ENCODE data around the gene ERAP2.

ERAP2 gene

GRCh38 chr5:96933764-96934707 is 57.7 kb downstream of the ERAP2 start:
- Histone ChIP-seq H3K79me1 (replicated peaks; ENCODE audit: low read length, poor library complexity, severe bottlenecking) (peaks cover 10% of the 10 kb centered on the region), H3K4me2 (ENCODE audit: low read length, poor library complexity, severe bottlenecking) (peak overlapping the region; percentile 89), H3K9ac (ENCODE audit: low read length) (peak overlapping the region; percentile 95), H2BK15ac (ENCODE audit: low read depth, poor library complexity, severe bottlenecking) (no peak overlapping the region), H2BK120ac (ENCODE audit: low read depth, low read length) (peak overlapping the region; percentile 90), H3K27me3 (ENCODE audit: control insufficient read depth in 1 of 2, insufficient read depth in 1 of 2, low read length in 2 of 2) (no peaks in the 10 kb centered on the region), H3K36me3 (ENCODE audit: control insufficient read depth in 1 of 2, insufficient read depth in 2 of 2, low read depth in 1 of 2, low read length in 2 of 2) (no peaks in the 10 kb centered on the region), H2BK12ac (ENCODE audit: low read length in 2 of 2) (no peak overlapping the region), H2AK5ac (ENCODE audit: low read length, severe bottlenecking) (peak overlapping the region; percentile 18), H3K4ac (ENCODE audit: low read depth in 1 of 2, low read length in 2 of 2) (peak overlapping the region; percentile 5 to 90), H3K4me3 (ENCODE audit: insufficient read depth in 1 of 2, low read depth in 1 of 2, low read length in 2 of 2) (peak overlapping the region; percentile 69 to 97), H3K27ac (ENCODE audit: low read length, poor library complexity, severe bottlenecking) (peak overlapping the region; percentile 97), H3K4me1 (ENCODE audit: control insufficient read depth, insufficient read depth, low read depth, low read length) (peaks cover 1% of the 10 kb centered on the region), H3K9me3 (ENCODE audit: control insufficient read depth, low read length) (no peaks in the 10 kb centered on the region), H3K14ac (ENCODE audit: low read length in 2 of 2) (no peak overlapping the region), H4K8ac (ENCODE audit: low read length) (peak overlapping the region; percentile 98), H3K18ac (ENCODE audit: low read depth in 1 of 2, low read length in 2 of 2) (peak overlapping the region; percentile 97 to 98), H4K91ac (ENCODE audit: low read length) (peak overlapping the region; percentile 98), H2AFZ (ENCODE audit: low read depth, low read length) (peak overlapping the region; percentile 32), H2BK5ac (ENCODE audit: low read depth, low read length, poor library complexity, severe bottlenecking) (peak overlapping the region; percentile 95), H3K23ac (ENCODE audit: low read length in 2 of 2) (no peak overlapping the region)
- 46% methylated on average over 11 of the region's 13 CpGs for WGBS
- no peak for DNase-seq

GRCh38 chr5:96934708-96935558 is 58.6 kb downstream of the ERAP2 start:
- Histone ChIP-seq H3K23ac (ENCODE audit: low read length in 2 of 2) (no peak overlapping the region), H3K9me3 (ENCODE audit: control insufficient read depth, low read length) (no peaks in the 10 kb centered on the region), H3K36me3 (ENCODE audit: control insufficient read depth in 1 of 2, insufficient read depth in 2 of 2, low read depth in 1 of 2, low read length in 2 of 2) (no peaks in the 10 kb centered on the region), H3K4me1 (ENCODE audit: control insufficient read depth, insufficient read depth, low read depth, low read length) (peaks cover 1% of the 10 kb centered on the region), H3K27me3 (ENCODE audit: control insufficient read depth in 1 of 2, insufficient read depth in 1 of 2, low read length in 2 of 2) (no peaks in the 10 kb centered on the region), H3K18ac (ENCODE audit: low read depth in 1 of 2, low read length in 2 of 2) (peak overlapping the region; percentile 98), H3K4me3 (ENCODE audit: insufficient read depth in 1 of 2, low read depth in 1 of 2, low read length in 2 of 2) (peak overlapping the region; percentile 84 to 97), H3K9ac (ENCODE audit: low read length) (peak overlapping the region; percentile 95), H4K8ac (ENCODE audit: low read length) (peak overlapping the region; percentile 98), H3K79me1 (replicated peaks; ENCODE audit: low read length, poor library complexity, severe bottlenecking) (peaks cover 10% of the 10 kb centered on the region), H3K14ac (ENCODE audit: low read length in 2 of 2) (peak overlapping the region; percentile 25 to 98), H2AK5ac (ENCODE audit: low read length, severe bottlenecking) (peak overlapping the region; percentile 16), H2AFZ (ENCODE audit: low read depth, low read length) (peak overlapping the region; percentile 94), H3K27ac (ENCODE audit: low read length, poor library complexity, severe bottlenecking) (peak overlapping the region; percentile 100), H3K4me2 (ENCODE audit: low read length, poor library complexity, severe bottlenecking) (peak overlapping the region; percentile 89), H3K4ac (ENCODE audit: low read depth in 1 of 2, low read length in 2 of 2) (peak overlapping the region; percentile 5 to 90), H2BK15ac (ENCODE audit: low read depth, poor library complexity, severe bottlenecking) (peak overlapping the region; percentile 95), H2BK12ac (ENCODE audit: low read length in 2 of 2) (peak overlapping the region; percentile 28 to 97), H2BK120ac (ENCODE audit: low read depth, low read length) (peak overlapping the region; percentile 90), H4K91ac (ENCODE audit: low read length) (peak overlapping the region; percentile 98), H2BK5ac (ENCODE audit: low read depth, low read length, poor library complexity, severe bottlenecking) (peak overlapping the region; percentile 95)
- under 1% methylated on average over 79 of the region's 80 CpGs for WGBS
- peak; percentile 96 for DNase-seq

GRCh38 chr5:96935559-96936430 is 59.5 kb downstream of the ERAP2 start, which contains the start of gene LNPEP:
TSS of gene LNPEP (plus strand) at chr5:96936080. CDS start at chr5:96936156, 76 bp downstream.
- H2BK12ac ChIP-seq (ENCODE audit: low read length in 2 of 2), result peak within 1 kb of the TSS; percentile 89 to 97
- H3K4ac ChIP-seq (ENCODE audit: low read depth in 1 of 2, low read length in 2 of 2), result peak within 1 kb of the TSS; percentile 5 to 90
- peak within 1 kb of the TSS in 1 of 2 experiments; percentile 2 for H3K23ac ChIP-seq (ENCODE audit: low read length in 2 of 2)
- H3K4me1 ChIP-seq (ENCODE audit: control insufficient read depth, insufficient read depth, low read depth, low read length), result peaks cover 3% of the 10 kb centered on the region
- H3K9me3 ChIP-seq (ENCODE audit: control insufficient read depth, low read length), result no peaks in the 10 kb centered on the region
- peak within 1 kb of the TSS; percentile 16 for H2AK5ac ChIP-seq (ENCODE audit: low read length, severe bottlenecking)
- peak within 1 kb of the TSS; percentile 98 for H4K8ac ChIP-seq (ENCODE audit: low read length)
- H2BK120ac ChIP-seq (ENCODE audit: low read depth, low read length), result peak within 1 kb of the TSS; percentile 90
- peak within 1 kb of the TSS; percentile 25 to 98 for H3K14ac ChIP-seq (ENCODE audit: low read length in 2 of 2)
- peak within 1 kb of the TSS; percentile 98 for H4K91ac ChIP-seq (ENCODE audit: low read length)
- peak within 1 kb of the TSS; percentile 84 to 97 for H3K4me3 ChIP-seq (ENCODE audit: insufficient read depth in 1 of 2, low read depth in 1 of 2, low read length in 2 of 2)
- H3K79me1 ChIP-seq (replicated peaks; ENCODE audit: low read length, poor library complexity, severe bottlenecking), result peaks cover 5% of the 10 kb centered on the region
- H3K36me3 ChIP-seq (ENCODE audit: control insufficient read depth in 1 of 2, insufficient read depth in 2 of 2, low read depth in 1 of 2, low read length in 2 of 2), result no peaks in the 10 kb centered on the region
- peak within 1 kb of the TSS; percentile 100 for H3K27ac ChIP-seq (ENCODE audit: low read length, poor library complexity, severe bottlenecking)
- H2AFZ ChIP-seq (ENCODE audit: low read depth, low read length), result peak within 1 kb of the TSS; percentile 94
- WGBS, result under 1% methylated on average over 68 of the region's 79 CpGs
- peak within 1 kb of the TSS; percentile 95 for H2BK5ac ChIP-seq (ENCODE audit: low read depth, low read length, poor library complexity, severe bottlenecking)
- peak; percentile 98 for DNase-seq
- no peaks in the 10 kb centered on the region for H3K27me3 ChIP-seq (ENCODE audit: control insufficient read depth in 1 of 2, insufficient read depth in 1 of 2, low read length in 2 of 2)
- peak within 1 kb of the TSS; percentile 95 for H2BK15ac ChIP-seq (ENCODE audit: low read depth, poor library complexity, severe bottlenecking)
- peak within 1 kb of the TSS; percentile 95 for H3K9ac ChIP-seq (ENCODE audit: low read length)
- peak within 1 kb of the TSS; percentile 98 for H3K18ac ChIP-seq (ENCODE audit: low read depth in 1 of 2, low read length in 2 of 2)
- peak within 1 kb of the TSS; percentile 89 for H3K4me2 ChIP-seq (ENCODE audit: low read length, poor library complexity, severe bottlenecking)

Measured in mesenchymal stem cell (in vitro differentiated cells and primary cell).